ENCODE data around the gene HAGH.

The HAGH gene

DNA sequence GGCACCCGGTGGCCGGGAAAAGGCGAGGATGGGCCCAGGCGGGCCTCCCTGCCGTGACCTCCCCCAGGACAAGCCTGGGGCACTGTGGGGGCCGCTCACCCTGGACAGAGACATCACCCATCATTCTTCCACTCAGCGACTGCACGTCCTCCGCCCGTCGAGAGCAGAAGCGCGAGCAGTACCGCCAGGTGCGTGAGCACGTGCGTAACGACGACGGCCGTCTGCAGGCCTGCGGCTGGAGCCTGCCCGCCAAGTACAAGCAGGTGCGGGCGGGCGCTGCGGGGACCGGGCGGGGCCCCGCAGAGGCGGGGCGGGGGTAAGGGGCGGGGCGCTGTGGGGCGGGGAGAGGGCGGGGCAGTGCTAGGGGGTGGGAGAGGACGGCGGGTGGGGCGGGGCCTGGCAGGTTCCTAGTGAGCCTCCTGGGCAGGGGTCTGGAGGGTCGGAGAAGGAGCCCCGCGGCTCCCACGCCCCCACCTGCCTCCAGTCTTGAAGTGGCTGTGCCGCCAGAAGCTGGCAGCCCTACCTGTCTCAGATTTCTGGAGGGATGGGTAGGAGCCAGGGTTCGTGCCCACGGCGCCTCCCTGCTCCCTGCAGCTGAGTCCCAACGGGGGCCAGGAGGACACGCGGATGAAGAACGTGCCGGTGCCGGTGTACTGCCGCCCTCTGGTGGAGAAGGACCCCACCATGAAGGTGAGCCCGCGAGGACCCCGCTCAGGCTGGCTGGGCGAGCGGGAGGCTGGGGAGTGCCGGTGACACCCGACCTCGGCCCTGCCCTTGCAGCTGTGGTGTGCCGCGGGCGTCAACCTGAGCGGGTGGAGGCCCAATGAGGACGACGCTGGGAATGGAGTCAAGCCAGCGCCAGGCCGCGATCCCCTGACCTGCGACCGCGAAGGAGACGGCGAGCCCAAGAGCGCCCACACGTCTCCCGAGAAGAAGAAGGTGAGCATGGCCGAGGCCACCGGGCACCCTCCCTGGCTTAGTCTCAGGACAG lies 62.8 kb downstream of the HAGH start:
- DNase-seq (ENCODE audit: low read depth in 2 of 2, low spot score in 1 of 2), result no peak

DNA sequence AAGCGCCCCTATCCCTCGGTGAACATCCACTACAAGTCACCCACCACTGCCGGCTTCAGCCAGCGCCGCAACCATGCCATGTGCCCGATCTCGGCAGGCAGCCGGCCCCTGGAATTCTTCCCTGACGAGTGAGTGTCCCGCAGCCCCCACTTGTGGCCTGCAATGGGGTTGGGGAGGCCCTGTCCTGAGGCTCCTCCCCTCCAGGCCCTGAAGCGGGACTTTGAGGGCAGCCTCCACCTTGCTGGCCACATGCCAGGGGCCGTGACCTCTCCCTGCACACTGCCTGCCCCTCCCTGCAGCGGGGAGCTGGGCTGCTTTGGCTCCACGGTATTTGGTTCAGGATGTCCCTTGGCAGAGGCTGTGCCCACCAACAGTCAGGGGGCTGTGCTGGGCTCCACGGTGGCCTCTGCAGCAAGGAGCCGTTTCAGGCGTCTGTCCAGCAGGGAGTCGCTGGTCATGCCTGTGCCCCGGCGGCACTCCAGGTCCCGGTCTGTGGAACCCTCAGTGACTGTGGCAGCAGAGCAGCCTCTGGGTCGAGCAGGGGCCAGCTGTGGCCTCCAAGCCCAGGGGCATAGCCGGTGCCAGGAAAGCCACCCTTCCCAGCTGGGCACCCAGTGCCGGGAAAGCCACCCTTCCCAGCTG lies 63.6 kb downstream of the HAGH start:
- no peak for DNase-seq (ENCODE audit: low read depth in 2 of 2, low spot score in 1 of 2)

DNA sequence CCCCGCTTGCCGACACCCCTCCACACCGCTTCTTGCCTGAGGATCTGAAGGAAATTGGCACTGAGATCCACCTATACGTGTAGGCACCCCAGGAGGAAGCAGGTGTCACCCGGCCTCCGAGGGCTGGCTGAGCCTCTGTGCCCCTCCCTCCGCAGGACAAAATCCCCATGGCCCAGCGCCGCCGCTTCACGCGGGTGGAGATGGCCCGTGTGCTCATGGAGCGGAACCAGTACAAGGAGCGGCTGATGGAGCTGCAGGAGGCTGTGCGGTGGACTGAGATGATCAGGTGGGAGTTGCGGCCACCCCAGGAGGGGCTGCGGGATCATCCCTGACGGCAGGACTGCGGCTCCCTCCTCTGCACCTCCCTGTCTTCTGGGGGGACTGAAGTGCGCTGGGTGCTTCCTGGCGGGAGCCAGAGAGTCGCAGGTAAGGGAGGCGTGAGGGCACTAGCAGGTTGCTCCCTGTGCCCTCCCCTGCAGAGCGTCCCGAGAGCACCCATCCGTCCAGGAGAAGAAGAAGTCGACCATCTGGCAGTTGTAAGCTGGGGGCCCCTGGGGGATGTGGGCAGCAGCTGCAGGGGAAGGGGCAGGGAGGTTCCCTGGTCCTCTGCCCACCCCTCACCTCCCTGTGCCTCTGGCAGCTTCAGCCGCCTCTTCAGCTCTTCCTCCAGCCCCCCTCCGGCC lies 64.3 kb downstream of the HAGH start:
- no peak for DNase-seq (ENCODE audit: low read depth in 2 of 2, low spot score in 1 of 2)

DNA sequence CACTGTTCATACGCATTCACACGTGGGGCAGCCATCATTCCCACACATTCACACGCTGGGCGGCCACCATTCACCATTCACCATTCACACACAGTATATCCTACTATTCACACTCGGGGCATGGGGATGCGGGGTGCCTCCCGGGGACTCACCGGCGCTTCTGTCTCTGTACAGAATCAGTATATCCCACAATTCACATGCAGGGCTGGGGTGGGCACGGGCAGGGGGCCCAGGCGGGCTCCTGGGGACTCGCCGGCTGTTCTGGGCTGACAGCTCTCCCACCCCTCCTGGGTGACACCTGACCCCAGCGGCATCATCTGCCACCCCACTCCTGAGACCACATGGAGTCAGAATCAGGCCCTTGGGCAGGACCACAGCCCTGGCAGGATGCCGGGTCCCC lies 64.9 kb downstream of the HAGH start:
- no peak for DNase-seq (ENCODE audit: low read depth in 2 of 2, low spot score in 1 of 2)

DNA sequence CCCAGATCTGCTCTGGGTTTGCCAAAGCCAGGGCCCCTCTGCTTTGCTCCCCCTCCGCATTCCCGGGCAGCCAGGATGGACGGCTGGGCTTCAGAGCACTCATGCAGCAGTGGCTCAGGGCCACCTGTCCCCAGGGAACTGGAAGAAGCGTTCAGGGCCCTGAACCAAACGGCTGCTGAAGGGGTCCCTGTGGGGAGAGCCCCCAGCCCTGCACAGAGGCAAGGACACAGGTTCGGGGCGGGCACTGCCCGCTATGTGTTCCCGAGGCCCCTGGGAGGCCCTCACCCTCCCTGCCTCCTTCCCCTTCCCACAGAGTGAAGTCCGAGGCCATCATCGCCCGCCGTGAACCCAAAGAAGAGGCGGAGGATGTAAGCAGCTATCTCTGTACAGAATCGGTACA lies 65.7 kb downstream of the HAGH start:
- no peak for DNase-seq (ENCODE audit: low read depth in 2 of 2, low spot score in 1 of 2)

GRCh38 chr16:1759511-1759910 lies 67.1 kb downstream of the HAGH start:
- no peak for DNase-seq (ENCODE audit: low read depth in 2 of 2, low spot score in 1 of 2)

- DNase-seq (ENCODE audit: low read depth in 2 of 2, low spot score in 1 of 2), result no peak
Observed at GRCh38 chr16:1758923-1759322, 67.7 kb downstream of the HAGH start.

DNA sequence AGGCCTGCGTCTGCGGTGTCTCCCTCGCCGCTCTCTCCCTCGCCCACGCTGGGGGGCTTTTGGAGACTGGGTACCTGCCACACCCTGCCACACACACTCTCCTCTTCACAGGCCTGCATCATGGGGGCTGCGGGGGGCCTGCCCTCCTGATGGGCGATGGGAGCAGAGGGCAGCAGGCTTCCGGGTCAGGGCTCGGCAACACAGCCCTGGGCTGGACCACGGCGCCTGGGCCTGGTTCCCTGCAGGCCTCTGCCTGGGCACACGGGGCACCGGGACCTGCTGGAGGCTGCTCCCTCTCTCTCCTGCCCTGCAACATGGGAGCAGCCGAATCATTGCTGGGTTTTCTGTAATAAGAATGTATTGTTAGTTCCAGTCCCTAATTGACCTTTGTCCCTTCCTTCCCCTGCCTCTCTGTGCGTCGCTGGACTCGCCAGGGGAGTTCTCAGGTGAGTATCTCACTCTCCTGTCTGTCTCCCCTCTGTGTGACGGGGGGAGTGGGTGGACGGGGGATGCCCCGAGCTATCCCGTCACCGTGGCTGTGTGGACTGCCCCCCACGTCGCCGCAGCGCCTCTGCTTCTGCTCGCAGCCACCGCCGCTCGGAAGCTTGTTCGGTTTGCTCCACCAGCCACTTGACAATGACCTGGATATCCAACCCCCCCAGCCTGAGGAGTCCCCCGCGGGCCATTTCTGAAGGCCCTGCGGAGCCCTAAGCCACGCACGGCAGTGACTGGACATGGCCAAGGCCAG lies 68.7 kb downstream of the HAGH start:
- DNase-seq (ENCODE audit: low read depth in 2 of 2, low spot score in 1 of 2), result no peak
